NT2/D1 (cell line): ENCODE results near the gene ZNF511.

ENCODE experiments used
- SUZ12 ChIP-seq: IDR thresholded peaks from 2 replicates; pipeline ENCODE4 v1.6.1; 2011; ENCODE audit not compliant: insufficient read length, insufficient read depth; ENCODE audit errors: extremely low read depth
- YY1 ChIP-seq: IDR thresholded peaks from 2 replicates; pipeline ENCODE4 v1.6.1; 2011; ENCODE audit not compliant: insufficient read length, insufficient read depth
- ZNF274 ChIP-seq: IDR thresholded peaks from 2 replicates; pipeline ENCODE4 v1.6.1; 2011; ENCODE audit warnings: mild to moderate bottlenecking, low read depth, low read length

DNA sequence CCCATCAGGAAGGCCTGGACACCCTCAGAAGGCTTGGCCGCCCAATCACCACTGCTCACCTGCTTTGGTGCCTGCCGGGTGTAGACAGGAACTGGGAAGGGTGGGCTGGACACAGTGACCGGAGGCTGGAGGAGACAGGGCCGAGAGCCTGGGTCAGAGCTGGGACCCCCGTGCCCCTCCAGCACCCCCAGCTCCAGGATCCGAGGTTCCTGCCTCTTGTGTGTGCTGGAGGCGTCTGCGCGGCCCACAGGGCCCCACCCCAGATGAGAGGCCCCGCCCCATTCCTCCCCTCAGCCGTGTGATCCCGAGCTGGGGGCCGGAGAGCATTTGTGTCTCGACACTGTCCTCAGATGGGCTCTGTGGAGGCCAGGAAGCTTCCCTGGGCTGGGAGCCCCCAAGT is 41.4 kb upstream of the ZNF511 start:
- TF ChIP-seq YY1 (no peak), SUZ12 (no peak), ZNF274 (no peak)
